Rectal smooth muscle tissue (tissue), 1 donor: ENCODE data around the gene C2CD2.

ENCODE experiments used
- H3K27ac ChIP-seq: one replicate; pipeline ENCODE4 v1.7.0; 2013; ENCODE audit warnings: low read depth, low read length, inconsistent platforms
- H3K27me3 ChIP-seq: one replicate; pipeline ENCODE4 v1.7.0; 2013; ENCODE audit warnings: low read length; ENCODE audit not compliant: control insufficient read depth, insufficient read depth
- H3K36me3 ChIP-seq: one replicate; pipeline ENCODE4 v1.7.0; 2013; ENCODE audit warnings: low read length; ENCODE audit not compliant: control insufficient read depth, insufficient read depth
- H3K4me1 ChIP-seq: one replicate; pipeline ENCODE4 v1.7.0; 2013; ENCODE audit warnings: low read length; ENCODE audit not compliant: control insufficient read depth, insufficient read depth
- H3K4me3 ChIP-seq: one replicate; pipeline ENCODE4 v1.7.0; 2013; ENCODE audit warnings: low read length
- H3K9ac ChIP-seq: one replicate; pipeline ENCODE4 v1.7.0; 2013; ENCODE audit warnings: low read length

The C2CD2 gene

GRCh38 chr21:41921021-41921420 is 32.8 kb downstream of the C2CD2 start:
- H3K36me3 ChIP-seq = peaks cover 6% of the 10 kb centered on the region
- no peak overlapping the region for H3K27ac ChIP-seq
- H3K27me3 ChIP-seq = no peaks in the 10 kb centered on the region
- no peak overlapping the region for H3K9ac ChIP-seq
- H3K4me3 ChIP-seq = no peak overlapping the region
- H3K4me1 ChIP-seq = peaks cover 5% of the 10 kb centered on the region

- H3K9ac ChIP-seq = no peak overlapping the region
- no peak overlapping the region for H3K27ac ChIP-seq
- no peak overlapping the region for H3K4me3 ChIP-seq
- no peaks in the 10 kb centered on the region for H3K4me1 ChIP-seq
- peaks cover 6% of the 10 kb centered on the region for H3K36me3 ChIP-seq
- H3K27me3 ChIP-seq = no peaks in the 10 kb centered on the region
These were observed 33.3 kb downstream of the C2CD2 start for GRCh38 chr21:41920476-41920875.

- H3K36me3 ChIP-seq = peaks cover 9% of the 10 kb centered on the region
- no peak overlapping the region for H3K27ac ChIP-seq
- H3K4me3 ChIP-seq = no peak overlapping the region
- no peaks in the 10 kb centered on the region for H3K27me3 ChIP-seq
- no peak overlapping the region for H3K9ac ChIP-seq
- H3K4me1 ChIP-seq = no peaks in the 10 kb centered on the region
These were observed 34.0 kb downstream of the C2CD2 start for GRCh38 chr21:41919666-41920398.

- Histone ChIP-seq H3K36me3 (peaks cover 11% of the 10 kb centered on the region), H3K27me3 (no peaks in the 10 kb centered on the region), H3K4me3 (no peak overlapping the region), H3K27ac (no peak overlapping the region), H3K9ac (no peak overlapping the region), H3K4me1 (no peaks in the 10 kb centered on the region)
These were observed 35.1 kb downstream of the C2CD2 start for GRCh38 chr21:41918561-41919358.

GRCh38 chr21:41917531-41917930 is 36.3 kb downstream of the C2CD2 start:
- no peak overlapping the region for H3K4me3 ChIP-seq
- H3K36me3 ChIP-seq = peaks cover 11% of the 10 kb centered on the region
- H3K4me1 ChIP-seq = no peaks in the 10 kb centered on the region
- H3K27me3 ChIP-seq = no peaks in the 10 kb centered on the region
- H3K27ac ChIP-seq = no peak overlapping the region
- H3K9ac ChIP-seq = no peak overlapping the region

GRCh38 chr21:41916888-41917433 is 36.9 kb downstream of the C2CD2 start:
- Histone ChIP-seq H3K4me3 (no peak overlapping the region), H3K4me1 (no peaks in the 10 kb centered on the region), H3K36me3 (peaks cover 14% of the 10 kb centered on the region), H3K9ac (no peak overlapping the region), H3K27me3 (no peaks in the 10 kb centered on the region), H3K27ac (no peak overlapping the region)

- Histone ChIP-seq H3K27me3 (no peaks in the 10 kb centered on the region), H3K9ac (no peak overlapping the region), H3K4me1 (no peaks in the 10 kb centered on the region), H3K36me3 (peaks cover 18% of the 10 kb centered on the region), H3K4me3 (no peak overlapping the region), H3K27ac (no peak overlapping the region)
These were observed 38.9 kb downstream of the C2CD2 start for GRCh38 chr21:41914965-41915364.

- H3K27me3 ChIP-seq = no peaks in the 10 kb centered on the region
- H3K27ac ChIP-seq = no peak overlapping the region
- H3K9ac ChIP-seq = no peak overlapping the region
- H3K4me3 ChIP-seq = no peak overlapping the region
- peaks cover 18% of the 10 kb centered on the region for H3K36me3 ChIP-seq
- H3K4me1 ChIP-seq = no peaks in the 10 kb centered on the region
These were observed 39.5 kb downstream of the C2CD2 start for GRCh38 chr21:41914358-41914757.

- Histone ChIP-seq H3K27ac (no peak overlapping the region), H3K9ac (no peak overlapping the region), H3K27me3 (no peaks in the 10 kb centered on the region), H3K4me1 (no peaks in the 10 kb centered on the region), H3K4me3 (no peak overlapping the region), H3K36me3 (peaks cover 14% of the 10 kb centered on the region)
These were observed 40.6 kb downstream of the C2CD2 start for GRCh38 chr21:41913230-41913629.

- Histone ChIP-seq H3K4me3 (no peak overlapping the region), H3K27ac (no peak overlapping the region), H3K36me3 (peaks cover 12% of the 10 kb centered on the region), H3K27me3 (no peaks in the 10 kb centered on the region), H3K9ac (no peak overlapping the region), H3K4me1 (no peaks in the 10 kb centered on the region)
These were observed 45.0 kb downstream of the C2CD2 start for GRCh38 chr21:41908829-41909228.

GRCh38 chr21:41907496-41908258 is 46.1 kb downstream of the C2CD2 start:
- Histone ChIP-seq H3K4me3 (no peak overlapping the region), H3K27ac (no peak overlapping the region), H3K27me3 (no peaks in the 10 kb centered on the region), H3K9ac (no peak overlapping the region), H3K4me1 (no peaks in the 10 kb centered on the region), H3K36me3 (peaks cover 12% of the 10 kb centered on the region)

GRCh38 chr21:41906770-41907169 is 47.0 kb downstream of the C2CD2 start:
- H3K36me3 ChIP-seq = peaks cover 8% of the 10 kb centered on the region
- no peaks in the 10 kb centered on the region for H3K27me3 ChIP-seq
- H3K4me3 ChIP-seq = no peak overlapping the region
- H3K4me1 ChIP-seq = no peaks in the 10 kb centered on the region
- H3K27ac ChIP-seq = no peak overlapping the region
- H3K9ac ChIP-seq = no peak overlapping the region
